H1 (cell line): Measurements from ENCODE around the gene ATP6V1C2. TPM values are rescaled to one million over a fixed set of nuclear protein-coding genes. Genes with fewer than 3 reads are reported as not detected.

Experiments
- SIN3A ChIP-seq, 2 experiments: IDR thresholded peaks in 1 of 2; conservative IDR thresholded peaks in 1 of 2; 2 replicates each; pipeline ENCODE4 v1.6.1; 2011 to 2012; ENCODE audit warnings: low read length in 2 of 2, improper control_type of control experiment in 1 of 2, low read depth in 1 of 2, mild to moderate bottlenecking in 1 of 2
- TCF12 ChIP-seq: IDR thresholded peaks from 2 replicates; pipeline ENCODE4 v1.6.1; 2011; ENCODE audit warnings: low read depth, mild to moderate bottlenecking, low read length
- polyA plus RNA-seq, 7 experiments: library from polyadenylated mRNA; depleted of rRNA in 3 of 7; stranded (reverse) in 5 of 7; unstranded in 2 of 7; fragments of >200 nt in 5 of 7; fragments of 200-250 nt in 2 of 7; gene quantifications; 1 replicate in 5 of 7; 2 replicates in 1 of 7; 4 replicates in 1 of 7; pipeline versions ENCODE4 v1.2.1 to v1.2.3, GENCODE V29; 2011 to 2013; ENCODE audit warnings: missing spikeins in 2 of 7, mixed read lengths in 2 of 7
- total RNA-seq: library from RNA; stranded (reverse); fragmentation: NEBNext Ultra II Directional; extraction: Animal tissue kit (Norgen Biotek cat#: 25700); gene quantifications from 2 replicates; pipeline ENCODE4 v1.2.1, GENCODE V29; 2021

The ATP6V1C2 gene
- total and polyA plus RNA-seq, 2 of the 8 experiments (the other 6 are each of a cell fraction or from before 2014, with no cell fraction given), result 0.29 to 0.74 TPM

GRCh38 chr2:10785260-10785659 lies 63.8 kb downstream of the ATP6V1C2 start (continued):
- TF ChIP-seq TCF12, result no peak
- no peak for TF ChIP-seq SIN3A (conservative IDR thresholded peaks at IDR 0.05 in 1 of 2, IDR thresholded peaks at IDR 0.05 in 1 of 2; ENCODE audit: low read depth in 1 of 2, low read length in 2 of 2)
